Stimulated activated naive B cell treated with anti-CD40 and anti-IgM and Interleukin-4, amounts not matched to agents 10 μg/mL and 1 μg/mL and 100 μg/mL, for 72 hours (primary cell): ENCODE data around the gene SLC38A3.
"Not testable (repeated sequence)": the region's sequence is repeated elsewhere in the genome, so short reads cannot be mapped to it uniquely, and the experiment has no call there.

ENCODE experiments used
- ATAC-seq, 2 donors: fragments of 150-1000 bp; cut with Tn5 transposase; replicated peaks; 2 replicates each; pipeline ENCODE4 v1.10.0; 2021; ENCODE audit warnings: moderate library complexity in 1 of 2
- DNase-seq: peaks from one replicate; pipeline ENCODE4 v3.0.0; 2021
- H3K27ac Mint-ChIP-seq: one replicate; pipeline ENCODE4 v1.8.0; 2022; ENCODE audit warnings: mild to moderate bottlenecking, mixed read lengths
- H3K27me3 Mint-ChIP-seq, 2 donors: one replicate each; pipeline ENCODE4 v1.8.0; 2022; ENCODE audit warnings: mixed read lengths in 2 of 2
- H3K36me3 Mint-ChIP-seq, 2 donors: one replicate each; pipeline ENCODE4 v1.8.0; 2022; ENCODE audit warnings: mixed read lengths in 2 of 2, mild to moderate bottlenecking in 1 of 2
- H3K4me1 Mint-ChIP-seq, 2 donors: one replicate each; pipeline ENCODE4 v1.8.0; 2022; ENCODE audit warnings: mixed read lengths in 2 of 2, mild to moderate bottlenecking in 1 of 2
- H3K4me3 Mint-ChIP-seq, 2 donors: one replicate each; pipeline ENCODE4 v1.8.0; 2022; ENCODE audit warnings: mild to moderate bottlenecking in 2 of 2, mixed read lengths in 2 of 2, moderate library complexity in 1 of 2
- H3K9me3 Mint-ChIP-seq, 2 donors: one replicate each; pipeline ENCODE4 v1.8.0; 2022; ENCODE audit warnings: mixed read lengths in 2 of 2, mild to moderate bottlenecking in 1 of 2

Gene SLC38A3

DNA sequence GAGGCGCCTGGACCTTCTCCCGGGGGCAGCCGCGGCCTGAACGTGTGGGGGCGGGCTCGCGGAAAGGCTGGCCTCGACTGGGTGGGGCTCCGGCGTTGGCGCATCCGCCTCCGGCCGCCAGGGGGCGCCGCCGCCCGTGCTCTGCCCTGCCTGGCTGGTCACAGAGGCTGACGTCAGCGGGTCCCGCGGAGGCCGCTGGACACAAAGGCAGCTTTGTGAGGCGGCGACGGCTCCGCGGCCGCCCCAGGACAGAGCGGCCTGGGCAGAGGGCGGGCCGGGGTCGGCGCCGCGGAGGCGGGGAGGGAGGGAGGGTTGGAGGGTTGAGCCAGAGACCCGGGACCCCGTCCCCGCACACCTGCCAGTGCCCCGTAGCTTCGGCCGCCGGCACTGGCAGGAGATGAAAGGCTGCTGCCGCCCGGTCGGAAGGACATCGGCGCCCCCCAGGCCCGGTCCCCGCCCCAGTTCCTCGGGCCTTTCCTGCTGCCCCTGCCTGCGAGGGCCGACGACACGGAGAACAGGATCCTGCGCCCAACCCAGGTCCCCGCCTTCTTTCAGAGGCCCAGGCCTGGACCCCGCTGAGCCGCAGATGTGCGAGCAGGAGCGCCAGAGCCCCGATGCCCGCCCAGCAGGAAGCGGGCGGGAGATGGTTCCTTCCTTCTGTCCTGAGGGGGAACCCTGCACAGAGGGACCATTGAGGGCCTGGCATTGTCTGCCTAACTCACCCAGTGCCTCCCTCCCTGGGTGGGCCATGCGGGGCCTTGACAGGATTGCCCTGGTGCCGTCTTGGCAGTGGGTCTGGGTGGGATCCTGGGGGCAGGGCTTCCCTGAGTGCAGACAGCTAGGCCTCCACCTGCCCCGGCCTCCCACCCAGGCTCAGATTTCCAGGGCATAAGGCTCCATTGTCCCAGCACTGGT is 55.2 kb downstream of the SLC38A3 start:
- Mint-ChIP-seq H3K9me3 (no peaks in the 10 kb centered on the region), H3K4me3 (peak overlapping the region; percentile 78 to 90), H3K4me1 (peaks cover 10 to 28% of the 10 kb centered on the region in 2 donors), H3K27me3 (peaks cover 4 to 6% of the 10 kb centered on the region in 2 donors), H3K27ac (peak overlapping the region; percentile 96), H3K36me3 (peaks cover 22 to 32% of the 10 kb centered on the region in 2 donors)
- ATAC-seq (peak; percentile 95 to 96), DNase-seq (peak; percentile 86)

DNA sequence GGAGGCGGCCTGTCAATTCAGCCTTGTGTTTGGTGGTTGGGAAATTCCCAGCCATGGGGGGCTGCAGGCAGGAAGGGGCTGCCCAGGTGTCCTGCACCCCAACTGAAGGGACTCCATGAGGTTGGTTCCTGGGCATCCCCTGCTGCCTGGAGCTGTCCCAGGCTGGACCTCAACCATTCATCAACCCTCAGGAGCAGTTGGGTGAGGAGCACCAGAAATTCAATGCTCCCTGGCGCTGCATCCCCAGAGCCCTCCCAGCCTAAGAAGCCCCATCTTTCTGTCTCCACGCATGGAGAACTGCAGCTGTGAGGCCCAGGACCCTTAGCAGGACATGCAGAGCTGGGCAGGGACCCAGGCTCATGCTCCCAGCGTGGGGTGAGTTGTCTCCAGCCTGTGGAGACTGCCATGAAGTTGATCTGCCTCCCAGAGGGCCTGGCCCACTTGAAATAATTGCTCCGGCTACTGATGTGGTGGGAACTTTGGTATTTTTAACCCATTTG is 55.9 kb downstream of the SLC38A3 start:
- Mint-ChIP-seq H3K27ac (peak overlapping the region; percentile 90), H3K36me3 (peaks cover 22 to 32% of the 10 kb centered on the region in 2 donors), H3K27me3 (peaks cover 8 to 12% of the 10 kb centered on the region in 2 donors), H3K4me3 (peak overlapping the region; percentile 78 to 83), H3K4me1 (peaks cover 10 to 28% of the 10 kb centered on the region in 2 donors), H3K9me3 (no peaks in the 10 kb centered on the region)
- DNase-seq, result no peak
- ATAC-seq, result no peak

DNA sequence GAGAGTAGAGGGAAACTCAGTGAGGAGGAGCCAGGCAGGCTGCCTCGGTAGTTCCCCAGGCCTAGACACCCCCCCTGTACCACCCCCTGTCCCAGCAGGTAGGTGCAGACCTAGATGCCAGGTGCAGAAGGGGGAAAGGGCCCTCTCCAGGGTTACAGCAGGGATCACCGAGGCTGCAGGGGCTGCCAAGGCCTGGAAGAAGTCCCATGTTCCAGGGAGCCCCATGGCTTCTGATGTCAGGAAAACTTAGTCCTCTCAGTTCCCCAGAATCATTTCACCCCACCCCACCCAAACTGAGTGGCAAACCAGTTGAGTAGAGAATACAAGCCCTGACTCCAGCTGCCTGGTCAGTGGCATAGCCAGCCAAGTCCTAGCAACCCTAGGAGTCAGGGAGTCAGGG is 56.4 kb downstream of the SLC38A3 start:
- ATAC-seq (no peak), DNase-seq (no peak)
- Mint-ChIP-seq H3K4me1 (peaks cover 10 to 28% of the 10 kb centered on the region in 2 donors), H3K27ac (peak overlapping the region; percentile 90), H3K27me3 (peaks cover 8 to 16% of the 10 kb centered on the region in 2 donors), H3K4me3 (peak overlapping the region; percentile 78 to 83), H3K36me3 (peaks cover 20 to 30% of the 10 kb centered on the region in 2 donors), H3K9me3 (no peaks in the 10 kb centered on the region)

DNA sequence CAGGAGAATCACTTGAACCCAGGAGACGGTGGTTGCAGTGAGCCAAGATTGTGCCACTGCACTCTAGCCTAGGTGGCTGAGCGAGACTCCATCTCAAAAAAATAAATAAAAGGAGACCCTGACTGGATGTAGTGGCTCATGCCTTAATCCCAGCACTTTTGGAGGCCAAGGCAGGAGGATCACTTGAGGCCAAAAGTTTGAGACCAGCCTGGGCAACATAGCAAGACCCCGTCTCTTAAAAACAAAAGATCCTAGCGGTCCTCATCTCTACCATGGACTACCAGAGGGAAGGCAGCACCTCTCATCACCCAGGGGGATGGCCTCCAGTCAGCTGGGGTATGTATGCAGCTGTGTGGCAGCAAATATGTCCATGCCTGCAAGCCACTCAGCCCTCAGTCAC is 57.1 kb downstream of the SLC38A3 start:
- Mint-ChIP-seq H3K4me1 (peaks cover 9 to 28% of the 10 kb centered on the region in 2 donors), H3K27me3 (peaks cover 8 to 23% of the 10 kb centered on the region in 2 donors), H3K36me3 (peaks cover 15 to 24% of the 10 kb centered on the region in 2 donors)
- not testable (repeated sequence) for H3K9me3 Mint-ChIP-seq, ATAC-seq, H3K27ac Mint-ChIP-seq, DNase-seq, H3K4me3 Mint-ChIP-seq

DNA sequence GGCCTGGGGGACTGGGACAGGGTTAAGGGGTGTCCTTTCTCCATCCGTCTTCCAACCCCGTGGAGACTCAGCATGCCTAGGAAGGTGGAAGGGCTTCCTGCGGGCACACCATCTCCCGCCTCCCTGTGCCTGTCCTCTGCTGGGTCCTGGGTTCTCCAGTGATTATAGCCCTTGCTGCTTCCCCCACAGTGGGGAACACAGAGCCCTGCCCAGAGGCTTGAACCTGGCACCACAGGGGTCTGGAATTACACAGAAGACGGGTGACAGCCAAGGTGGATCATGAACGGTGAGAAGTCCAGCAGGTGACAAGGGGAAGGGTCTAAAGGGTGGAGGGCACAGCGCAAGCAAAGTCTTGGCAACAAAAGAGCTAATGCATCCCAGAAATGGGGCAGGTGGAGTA is 57.7 kb downstream of the SLC38A3 start:
- DNase-seq, result no peak
- no peak overlapping the region for H3K27ac Mint-ChIP-seq
- no peak for ATAC-seq
- H3K36me3 Mint-ChIP-seq, result peaks cover 10 to 18% of the 10 kb centered on the region in 2 donors
- peaks cover 10 to 29% of the 10 kb centered on the region in 2 donors for H3K27me3 Mint-ChIP-seq
- H3K4me1 Mint-ChIP-seq, result peaks cover 7 to 28% of the 10 kb centered on the region in 2 donors
- no peaks in the 10 kb centered on the region for H3K9me3 Mint-ChIP-seq
- H3K4me3 Mint-ChIP-seq, result no peak overlapping the region

DNA sequence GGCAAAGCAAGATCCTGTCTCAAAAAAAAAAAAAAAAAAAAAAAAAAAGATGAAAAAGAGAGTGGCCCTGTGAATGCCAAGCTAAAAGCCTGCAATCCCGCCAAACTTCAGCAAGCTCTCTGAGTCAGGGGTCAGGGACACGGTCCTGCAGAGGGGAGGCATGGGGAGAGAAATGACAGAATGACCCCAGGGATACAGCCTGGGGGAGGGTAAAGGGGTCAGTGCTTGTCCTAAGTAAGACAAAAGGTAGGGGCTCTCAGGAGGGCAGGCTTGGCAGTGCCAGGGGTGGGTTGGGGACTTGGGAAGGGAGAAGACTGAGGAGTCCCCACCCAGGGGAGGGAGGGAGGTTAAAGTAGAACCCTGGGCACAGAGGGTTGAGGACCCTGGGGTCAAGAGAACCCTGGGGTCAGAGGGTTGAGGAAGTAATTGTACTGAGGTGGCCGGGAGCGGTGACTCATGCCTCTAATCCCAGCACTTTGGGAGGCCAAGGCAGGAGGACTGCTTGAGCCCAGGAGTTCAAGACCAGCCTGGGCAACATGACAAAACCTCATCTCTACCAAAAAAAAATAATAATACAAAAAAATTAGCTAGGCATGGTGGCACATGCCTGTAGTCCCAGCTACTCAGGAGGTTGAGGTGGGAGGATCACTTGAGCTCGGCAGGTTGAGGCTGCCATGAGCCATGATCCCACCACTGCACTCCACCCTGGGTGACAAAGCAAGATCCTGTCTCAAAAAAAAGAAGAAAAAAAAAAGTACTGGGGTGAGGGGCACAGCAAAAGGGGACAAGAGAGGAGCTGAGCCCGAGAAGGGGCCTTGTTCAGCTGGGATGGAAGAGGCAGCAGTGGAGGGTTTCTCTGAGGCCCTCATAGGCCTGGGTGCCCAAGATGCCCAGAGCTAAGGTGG is 58.7 kb downstream of the SLC38A3 start:
- Mint-ChIP-seq H3K27ac (peak overlapping the region; percentile 65), H3K4me1 (peaks cover 5 to 25% of the 10 kb centered on the region in 2 donors)

DNA sequence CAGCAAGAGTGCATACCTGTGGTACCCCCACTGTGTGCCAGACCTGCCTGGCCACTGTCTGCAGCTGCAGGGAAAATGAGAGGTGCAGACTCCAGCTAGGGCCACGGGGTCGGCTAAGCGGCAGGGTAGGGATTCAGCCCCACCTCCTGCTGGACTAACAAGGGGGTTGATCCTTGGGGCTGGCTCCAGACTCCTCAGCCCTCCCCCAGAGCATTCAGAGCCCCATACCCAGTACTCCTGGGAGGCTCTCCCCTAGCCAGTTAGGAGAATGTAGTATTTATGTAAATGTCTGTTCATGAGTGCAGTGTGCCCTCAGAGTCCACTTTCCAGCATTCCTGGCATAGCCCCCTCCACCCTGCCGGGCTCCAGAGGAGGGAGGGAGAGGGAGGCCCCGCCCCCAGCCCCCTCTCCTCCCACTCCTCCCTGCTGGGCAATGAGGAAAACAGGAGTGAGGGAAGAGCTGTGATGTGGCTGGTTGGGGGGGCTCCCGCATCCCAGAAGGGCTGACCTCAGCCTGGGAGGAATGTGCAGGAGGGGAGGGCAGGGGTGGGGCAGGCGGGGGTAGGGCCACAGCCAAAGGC is 59.4 kb downstream of the SLC38A3 start:
- Mint-ChIP-seq H3K4me1 (peaks cover 5 to 18% of the 10 kb centered on the region in 2 donors), H3K9me3 (no peaks in the 10 kb centered on the region), H3K36me3 (peaks cover 0 to 4% of the 10 kb centered on the region in 2 donors), H3K4me3 (no peak overlapping the region), H3K27ac (peak overlapping the region; percentile 65), H3K27me3 (peaks cover 24 to 46% of the 10 kb centered on the region in 2 donors)
- no peak for DNase-seq
- ATAC-seq, result no peak

More for the DNA sequence above, 58.7 kb downstream of the SLC38A3 start:
- H3K4me3 Mint-ChIP-seq, result no peak overlapping the region
- no peaks in the 10 kb centered on the region for H3K9me3 Mint-ChIP-seq
- DNase-seq (no peak), ATAC-seq (no peak)
- H3K27me3 Mint-ChIP-seq, result peaks cover 20 to 38% of the 10 kb centered on the region in 2 donors
- peaks cover 3 to 8% of the 10 kb centered on the region in 2 donors for H3K36me3 Mint-ChIP-seq

DNA sequence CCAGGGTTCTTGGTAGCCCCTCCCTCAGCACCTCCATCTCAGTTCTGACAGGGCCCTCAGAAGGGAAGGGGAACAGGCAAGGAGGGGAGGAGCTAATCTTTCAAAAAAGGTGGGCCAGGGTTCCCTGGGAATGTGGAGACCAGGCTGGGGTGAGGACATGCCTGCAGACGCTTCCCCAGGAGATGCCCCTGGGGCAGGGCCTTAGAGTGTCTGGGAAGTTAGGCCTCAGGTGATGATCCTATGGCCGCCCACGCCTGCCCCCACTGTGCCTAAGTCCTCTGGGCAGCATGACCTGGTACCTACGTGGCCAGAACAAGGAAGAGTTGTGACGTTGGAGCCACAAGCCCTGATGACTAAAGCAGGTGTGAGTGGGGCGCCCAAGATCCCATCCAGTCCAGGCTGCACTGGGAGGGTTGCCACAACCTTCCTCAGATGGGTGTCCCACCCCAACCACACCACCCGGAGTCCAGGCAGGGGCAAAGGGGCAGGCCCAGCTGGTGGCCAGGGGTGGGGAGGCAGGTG is 60.0 kb downstream of the SLC38A3 start:
- Mint-ChIP-seq H3K27ac (no peak overlapping the region), H3K36me3 (no peaks in the 10 kb centered on the region), H3K4me1 (peaks cover 3 to 12% of the 10 kb centered on the region in 2 donors), H3K4me3 (no peak overlapping the region), H3K27me3 (peaks cover 24 to 51% of the 10 kb centered on the region in 2 donors), H3K9me3 (no peaks in the 10 kb centered on the region)
- ATAC-seq, result no peak
- DNase-seq, result no peak

DNA sequence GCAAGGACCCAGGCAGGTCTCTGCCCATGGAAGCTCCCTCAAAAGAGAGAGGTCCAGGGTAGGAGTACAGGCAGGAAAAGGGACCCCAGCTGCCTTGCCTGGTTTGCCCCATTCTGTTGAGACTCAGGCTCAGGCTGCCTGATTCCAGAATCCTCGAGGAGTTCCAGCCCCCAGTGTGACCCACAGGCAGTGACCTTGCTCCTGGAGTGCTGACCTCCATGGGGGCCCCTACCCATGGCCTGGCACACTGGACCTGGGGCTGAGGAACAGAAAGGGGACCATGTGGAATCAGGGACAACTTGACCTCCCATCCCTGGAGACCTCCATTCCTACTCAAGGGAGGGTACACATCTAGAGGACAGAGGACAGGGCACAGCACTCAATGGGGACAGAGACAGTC is 60.5 kb downstream of the SLC38A3 start:
- H3K27me3 Mint-ChIP-seq, result peaks cover 24 to 55% of the 10 kb centered on the region in 2 donors
- no peak overlapping the region for H3K4me3 Mint-ChIP-seq
- no peak for DNase-seq
- no peak overlapping the region for H3K27ac Mint-ChIP-seq
- no peaks in the 10 kb centered on the region for H3K9me3 Mint-ChIP-seq
- peaks cover 3 to 9% of the 10 kb centered on the region in 2 donors for H3K4me1 Mint-ChIP-seq
- no peaks in the 10 kb centered on the region for H3K36me3 Mint-ChIP-seq
- ATAC-seq, result no peak

DNA sequence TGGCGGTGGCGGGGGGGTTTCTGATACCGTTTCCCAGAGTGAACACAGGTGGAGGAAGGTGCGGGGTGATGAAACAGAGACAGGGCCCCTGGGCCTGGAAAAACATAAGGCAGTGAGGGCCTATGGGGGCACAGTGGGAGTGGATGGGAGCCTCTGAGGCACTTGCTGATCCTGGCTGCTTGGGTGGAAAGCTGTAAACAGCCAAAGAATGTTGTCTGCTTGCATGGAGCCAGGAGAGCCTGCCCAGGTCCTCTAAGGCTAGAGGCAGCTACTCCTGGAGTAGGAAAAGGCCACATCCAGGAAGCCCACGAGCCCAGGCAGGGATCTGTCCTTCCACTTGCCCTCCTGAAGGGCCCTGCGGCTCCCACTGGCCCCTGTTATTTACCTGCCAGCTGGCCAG is 60.9 kb downstream of the SLC38A3 start:
- no peaks in the 10 kb centered on the region for H3K36me3 Mint-ChIP-seq
- peaks cover 3 to 4% of the 10 kb centered on the region in 2 donors for H3K4me1 Mint-ChIP-seq
- no peak overlapping the region for H3K27ac Mint-ChIP-seq
- no peaks in the 10 kb centered on the region for H3K9me3 Mint-ChIP-seq
- H3K27me3 Mint-ChIP-seq, result peaks cover 24 to 55% of the 10 kb centered on the region in 2 donors
- no peak for DNase-seq
- no peak overlapping the region for H3K4me3 Mint-ChIP-seq
- ATAC-seq, result no peak

DNA sequence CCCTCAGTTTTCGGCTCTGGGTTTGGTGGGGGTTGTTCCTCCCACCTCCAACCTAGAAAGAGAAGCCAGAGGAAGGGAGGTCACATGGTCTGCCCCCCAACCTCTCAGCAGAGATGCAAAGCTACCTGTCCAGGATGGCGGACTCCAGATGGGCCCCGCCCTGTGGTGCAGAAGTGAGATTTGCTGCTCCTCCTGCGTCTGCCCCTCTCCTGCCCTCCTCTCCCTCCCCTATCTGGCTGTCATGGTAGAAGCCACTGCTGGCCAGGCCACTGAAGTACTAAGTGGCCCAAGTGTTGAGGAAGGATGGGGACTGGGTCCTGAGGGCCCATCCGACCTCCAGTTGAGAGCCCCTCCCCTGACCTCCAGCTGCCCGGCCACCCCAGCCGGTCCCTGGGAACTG is 61.8 kb downstream of the SLC38A3 start:
- Mint-ChIP-seq H3K27ac (no peak overlapping the region), H3K27me3 (peaks cover 24 to 55% of the 10 kb centered on the region in 2 donors), H3K4me1 (no peaks in the 10 kb centered on the region), H3K9me3 (no peaks in the 10 kb centered on the region), H3K4me3 (no peak overlapping the region), H3K36me3 (no peaks in the 10 kb centered on the region)
- ATAC-seq (no peak), DNase-seq (no peak)

DNA sequence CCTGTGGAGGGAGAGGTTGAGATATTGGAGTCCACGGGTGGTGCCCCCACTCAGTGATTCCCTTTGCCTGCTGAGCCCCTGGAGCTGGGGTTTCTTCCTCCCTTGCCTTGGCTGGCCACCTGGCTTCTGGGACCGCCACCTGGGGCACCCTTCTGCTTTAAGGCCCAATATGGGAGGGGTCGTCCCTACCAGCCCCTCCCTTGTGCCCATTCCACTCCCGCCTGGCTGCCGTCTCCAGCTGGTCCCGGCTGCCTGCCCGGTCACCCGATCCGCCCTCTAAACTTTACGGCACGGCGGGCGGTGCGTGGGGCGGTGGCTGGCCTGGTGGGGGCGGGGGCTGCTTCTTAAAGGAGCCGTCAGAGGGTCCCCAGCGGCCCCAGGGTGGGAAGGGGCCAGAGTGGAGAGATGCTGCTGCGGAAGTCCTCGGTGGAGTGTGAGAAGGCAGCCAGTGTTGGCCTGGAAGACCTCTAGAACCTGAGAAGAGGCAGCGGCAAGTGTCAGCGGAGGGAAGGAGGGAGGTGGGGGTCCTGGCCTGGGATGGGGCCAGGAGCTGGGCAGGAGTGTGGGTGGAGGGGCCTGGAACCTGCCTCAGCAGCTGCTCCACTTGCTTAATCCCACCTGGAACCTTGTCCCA is 62.3 kb downstream of the SLC38A3 start:
- no peak for ATAC-seq
- H3K36me3 Mint-ChIP-seq, result no peaks in the 10 kb centered on the region
- peaks cover 24 to 55% of the 10 kb centered on the region in 2 donors for H3K27me3 Mint-ChIP-seq
- no peaks in the 10 kb centered on the region for H3K4me1 Mint-ChIP-seq
- H3K4me3 Mint-ChIP-seq, result no peak overlapping the region
- no peak overlapping the region for H3K27ac Mint-ChIP-seq
- H3K9me3 Mint-ChIP-seq, result no peaks in the 10 kb centered on the region
- DNase-seq, result no peak

DNA sequence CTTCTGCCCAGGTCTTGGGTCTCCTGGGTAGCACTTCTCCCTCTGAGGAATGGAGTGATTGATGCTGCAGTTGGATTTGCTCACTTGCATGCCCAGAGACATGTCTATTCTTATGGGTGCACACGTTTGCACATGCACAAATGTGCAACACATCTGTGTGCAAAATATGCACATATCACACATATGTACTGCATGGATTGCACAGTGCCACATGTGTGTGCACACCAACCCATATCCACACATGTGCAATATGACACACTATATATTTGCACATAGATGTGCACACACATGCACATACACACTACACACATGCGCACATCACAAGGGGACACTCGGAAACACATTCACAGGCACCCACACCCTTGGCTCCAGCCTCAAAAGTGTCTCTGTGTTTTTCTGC is 63.2 kb downstream of the SLC38A3 start:
- H3K4me3 Mint-ChIP-seq, result no peak overlapping the region
- DNase-seq (no peak), ATAC-seq (no peak)
- no peaks in the 10 kb centered on the region for H3K36me3 Mint-ChIP-seq
- H3K27ac Mint-ChIP-seq, result no peak overlapping the region
- peaks cover 29 to 60% of the 10 kb centered on the region in 2 donors for H3K27me3 Mint-ChIP-seq
- peaks cover 5 to 6% of the 10 kb centered on the region in 2 donors for H3K4me1 Mint-ChIP-seq
- no peaks in the 10 kb centered on the region for H3K9me3 Mint-ChIP-seq
